Endometrial microvascular endothelial cells (primary cell): Measurements from ENCODE around the gene CCL4L2. TPM values are rescaled to one million over a fixed set of nuclear protein-coding genes. Genes with fewer than 3 reads are reported as not detected.
"Not testable (repeated sequence)": the region's sequence is repeated elsewhere in the genome, so short reads cannot be mapped to it uniquely, and the experiment has no call there.

Source experiments
- in situ Hi-C: cut with HindIII; loops from 2 replicates; pipeline ENCODE4 v1.10.0; 2017; ENCODE audit warnings: low sequenced_read_pairs, low pct_unique_long_range_greater_than_20kb; ENCODE audit errors: inconsistent ontology term
- total RNA-seq: library from RNA; depleted of rRNA; stranded (reverse); fragments of >200 nt; gene quantifications from one replicate; pipeline ENCODE4 v1.2.3, GENCODE V29; 2015; ENCODE audit errors: inconsistent ontology term

The CCL4L2 gene
- total RNA-seq, result not detected

DNA sequence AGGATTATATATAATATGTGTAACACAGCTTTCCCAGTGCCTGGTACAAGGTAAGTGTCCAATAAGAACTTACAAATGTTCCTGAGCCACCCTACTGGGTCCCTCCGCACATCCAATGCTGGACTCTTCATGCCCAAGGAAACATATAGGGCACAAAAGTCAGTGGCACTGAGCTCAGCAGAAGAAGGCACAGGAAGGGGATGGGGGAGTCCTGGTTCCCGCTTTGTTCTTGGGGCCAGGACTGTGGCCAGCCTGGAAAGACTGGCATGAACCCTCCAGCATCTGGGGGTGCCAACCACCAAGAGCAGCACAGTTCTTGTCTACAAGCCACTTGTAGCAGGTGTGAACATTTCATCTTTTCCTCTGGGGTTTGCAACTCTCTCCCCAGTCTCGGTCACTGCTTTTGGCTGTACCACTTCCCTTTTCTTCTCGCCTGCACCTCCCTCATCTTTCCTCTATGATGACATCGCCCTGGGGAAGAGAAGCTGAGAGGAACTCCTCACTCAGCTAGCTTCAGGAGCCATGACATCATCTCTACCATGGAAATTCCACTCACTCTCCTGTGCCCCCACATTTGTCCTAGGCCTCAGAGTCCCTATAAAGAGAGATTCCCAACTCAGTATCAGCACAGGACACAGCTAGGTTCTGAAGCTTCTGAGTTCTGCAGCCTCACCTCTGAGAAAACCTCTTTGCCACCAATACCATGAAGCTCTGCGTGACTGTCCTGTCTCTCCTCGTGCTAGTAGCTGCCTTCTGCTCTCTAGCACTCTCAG is at the start of gene CCL4L2:
CCL4L2 (plus strand) TSS at position 625 of the 773 bp plus-strand sequence.
- in situ Hi-C loops, result not testable (repeated sequence)

DNA sequence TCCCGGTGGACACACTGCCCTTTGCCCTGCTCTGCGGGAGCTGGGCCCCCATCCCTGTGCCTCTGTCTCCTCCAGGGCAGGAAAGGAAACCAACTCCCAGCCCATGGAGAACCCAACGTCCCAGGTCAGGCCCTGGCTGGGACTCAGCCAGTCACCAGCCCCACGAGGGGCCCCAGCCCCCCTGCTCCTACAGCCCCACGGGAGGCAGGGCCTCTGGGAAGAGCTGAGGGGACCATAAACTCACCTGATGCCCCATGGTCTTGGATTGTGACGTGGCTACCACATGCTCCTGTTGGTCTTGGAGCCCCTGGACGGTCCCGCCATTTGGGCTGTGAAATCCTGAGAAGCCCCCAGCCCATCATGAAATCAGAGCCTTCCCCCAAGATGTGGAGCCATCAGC is 42.0 kb upstream of the CCL4L2 start:
- in situ Hi-C loops, result not testable (repeated sequence)

DNA sequence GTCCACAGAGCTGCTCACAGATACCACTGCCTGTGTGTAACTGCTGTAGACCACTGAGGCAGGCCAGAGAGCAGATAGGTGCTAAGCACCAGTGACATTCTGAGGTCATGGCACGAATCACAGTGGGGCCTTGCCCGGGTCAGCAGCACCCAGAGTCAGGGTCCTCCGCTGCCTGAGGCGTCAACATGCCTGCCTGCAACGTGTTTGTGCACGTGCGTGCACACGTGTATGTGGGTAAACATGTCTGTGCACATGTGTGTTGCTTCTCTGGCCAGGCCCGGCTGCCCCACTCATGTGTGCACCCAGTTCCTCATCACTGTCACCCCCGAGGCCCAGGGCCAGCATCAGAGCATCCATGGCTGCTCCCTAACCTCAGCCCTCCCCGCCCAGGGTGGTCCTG is 34.3 kb upstream of the CCL4L2 start, which contains the start of gene TBC1D3B:
TBC1D3B (minus strand) TSS at position 101 of the 400 bp plus-strand sequence. CDS start 1,586 bp downstream, outside the sequence.
- in situ Hi-C loops, result not testable (repeated sequence)

DNA sequence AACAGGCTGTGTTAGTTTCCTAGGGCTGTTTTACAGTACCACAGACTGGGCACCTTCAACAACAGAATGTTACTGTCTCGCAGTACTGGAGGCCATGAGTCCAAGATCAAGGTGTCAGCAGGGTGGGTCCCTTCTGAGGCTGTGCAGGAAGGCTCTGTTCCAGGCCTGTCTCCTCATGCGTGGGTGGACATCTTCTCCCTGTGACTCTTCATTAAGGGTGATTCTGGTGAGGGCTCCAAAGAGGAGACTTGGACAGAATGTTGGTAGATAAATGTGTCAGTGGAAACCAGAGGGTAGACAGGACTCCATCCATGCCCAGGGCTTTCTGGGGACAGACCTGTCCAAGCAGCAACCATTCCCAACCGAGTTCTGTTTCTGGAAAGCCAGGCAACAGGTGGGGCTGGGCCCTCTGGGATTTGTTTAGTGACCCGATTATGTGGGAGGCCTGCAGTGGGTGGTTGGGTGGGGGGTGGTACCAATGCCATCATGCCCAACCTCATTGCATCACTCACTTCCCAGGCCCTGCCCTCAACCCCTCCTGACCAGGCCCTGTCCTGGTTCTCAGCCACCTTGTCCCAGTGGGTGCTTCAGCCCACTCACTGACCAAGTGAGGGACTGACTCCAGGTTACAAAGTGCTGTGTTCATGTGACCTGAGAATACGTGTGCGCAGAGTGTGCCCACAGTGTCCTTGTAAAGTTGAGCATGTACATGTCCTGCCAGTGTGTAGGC is 29.3 kb upstream of the CCL4L2 start:
- in situ Hi-C loops, result not testable (repeated sequence)

DNA sequence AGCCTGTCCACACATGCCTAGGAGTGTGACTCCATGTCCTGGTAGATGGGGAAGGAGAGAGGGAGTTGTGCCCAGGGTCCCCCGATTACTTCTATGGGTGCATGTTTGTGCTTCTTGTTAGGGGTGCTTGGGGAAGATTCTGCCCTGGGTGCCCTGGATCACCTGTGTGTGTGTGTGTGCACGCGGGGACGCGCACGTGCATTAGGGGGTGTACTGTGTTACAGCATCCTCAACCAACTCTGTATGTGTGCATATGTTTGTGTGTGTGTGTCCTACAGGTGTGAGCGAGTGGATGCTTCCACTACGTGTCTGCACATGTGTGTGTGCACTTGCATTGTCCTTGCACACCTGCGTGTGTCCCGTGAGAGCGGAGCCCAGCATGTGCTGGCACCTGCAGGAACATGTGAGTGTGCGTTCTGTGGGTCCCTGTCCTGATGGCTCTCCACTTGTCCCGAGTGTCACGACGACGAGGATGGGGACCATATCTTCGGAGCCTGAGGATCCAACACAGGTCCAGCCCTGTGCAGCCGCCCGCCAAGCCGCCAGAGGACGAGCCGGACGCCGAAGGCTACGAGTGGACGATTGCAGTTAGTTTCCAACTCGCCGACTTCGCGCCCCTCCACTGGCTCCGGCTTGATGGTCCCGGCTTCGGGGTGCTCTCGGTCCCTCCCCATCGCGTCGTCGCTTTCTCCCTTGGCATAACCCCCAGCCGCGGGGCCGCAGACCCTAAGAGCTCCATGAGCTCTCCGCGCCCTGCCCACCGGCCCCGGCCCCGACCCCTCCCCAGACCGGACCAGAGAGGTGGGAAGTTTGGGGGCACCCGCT is 28.5 kb upstream of the CCL4L2 start:
- in situ Hi-C loops, result no loop called here

DNA sequence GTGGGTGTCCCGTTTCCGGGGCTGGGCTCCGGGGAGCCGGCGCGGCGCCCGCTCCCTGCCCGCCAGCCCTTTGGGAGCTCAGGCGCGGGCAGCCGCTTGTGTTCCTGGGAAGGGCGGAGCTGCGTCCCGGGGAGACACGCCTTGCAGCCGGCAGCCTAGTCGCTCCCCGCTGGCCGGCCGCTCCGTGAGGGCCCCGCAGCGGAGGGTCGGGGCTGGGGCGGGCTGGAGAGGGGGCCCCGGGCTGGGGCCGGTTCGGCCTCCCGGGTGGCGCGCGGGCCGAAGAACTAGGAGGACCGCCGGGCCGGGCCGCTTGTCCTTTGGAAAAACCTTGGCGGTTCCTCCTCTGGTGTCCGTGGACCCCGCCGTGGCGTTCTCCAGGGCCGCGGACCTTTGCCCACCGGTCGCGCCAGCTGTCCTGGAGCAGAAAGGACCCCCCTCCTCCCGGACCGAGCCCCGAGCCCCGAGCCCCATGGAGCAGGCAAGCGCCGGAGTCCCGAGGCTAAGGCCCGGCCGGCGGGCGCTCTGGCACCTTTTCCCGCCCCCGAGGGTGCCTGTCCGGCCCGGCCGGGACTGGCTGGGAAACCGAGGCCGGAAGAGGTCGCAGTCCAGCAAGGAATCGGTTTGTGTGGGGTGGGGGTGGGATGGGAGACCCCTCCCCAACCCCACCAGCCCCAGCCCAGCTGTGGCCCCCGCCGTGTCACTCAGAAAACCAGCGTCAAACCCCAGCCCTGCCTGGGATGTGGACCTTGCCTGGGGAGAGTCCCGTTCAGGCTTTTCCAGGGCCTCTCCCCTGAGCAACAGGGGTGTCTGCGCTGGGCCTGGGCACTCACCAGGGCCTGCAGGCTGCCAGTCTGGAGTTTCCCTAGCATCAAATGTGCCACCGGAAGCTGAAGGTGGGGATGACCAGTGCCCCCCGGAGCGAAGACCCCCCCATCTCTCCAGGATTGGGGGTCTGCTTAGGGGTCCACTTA is 27.6 kb upstream of the CCL4L2 start:
- in situ Hi-C loops, result no loop called here

DNA sequence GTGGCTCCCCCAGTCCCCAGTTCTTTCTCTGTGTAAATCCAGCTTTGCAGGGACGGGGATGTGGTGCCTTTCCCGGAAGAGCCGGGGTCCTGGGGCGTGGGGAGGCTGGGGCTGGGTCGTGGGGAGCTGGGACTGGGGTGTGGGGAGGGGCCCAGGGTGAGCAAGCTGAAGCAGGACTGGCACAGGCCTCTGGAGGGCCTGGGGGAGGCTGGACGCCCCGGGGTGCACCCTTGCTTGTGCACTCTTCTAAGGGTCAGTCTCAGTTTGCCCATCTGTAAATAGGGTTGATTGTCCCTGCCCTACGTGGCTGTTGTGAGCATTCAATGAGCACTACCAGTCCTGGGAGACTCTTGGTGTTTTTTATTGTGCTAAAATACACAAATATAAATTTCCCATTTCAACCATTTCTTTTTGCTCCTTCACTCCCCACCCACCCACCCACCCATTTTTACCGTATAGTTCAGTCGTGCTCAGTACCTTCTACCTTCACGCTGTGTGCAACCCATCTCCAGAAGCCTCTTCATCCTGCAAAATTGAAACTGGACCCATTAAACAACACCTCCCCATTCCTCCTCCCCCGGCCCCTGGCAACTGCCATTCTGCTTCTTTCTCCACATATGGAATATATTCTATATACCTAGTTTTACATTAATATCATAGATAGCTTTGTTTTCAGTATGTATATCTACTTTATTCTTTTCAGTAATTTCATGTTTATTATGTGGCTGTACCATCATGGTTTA is 26.7 kb upstream of the CCL4L2 start:
- in situ Hi-C loops, result no loop called here

DNA sequence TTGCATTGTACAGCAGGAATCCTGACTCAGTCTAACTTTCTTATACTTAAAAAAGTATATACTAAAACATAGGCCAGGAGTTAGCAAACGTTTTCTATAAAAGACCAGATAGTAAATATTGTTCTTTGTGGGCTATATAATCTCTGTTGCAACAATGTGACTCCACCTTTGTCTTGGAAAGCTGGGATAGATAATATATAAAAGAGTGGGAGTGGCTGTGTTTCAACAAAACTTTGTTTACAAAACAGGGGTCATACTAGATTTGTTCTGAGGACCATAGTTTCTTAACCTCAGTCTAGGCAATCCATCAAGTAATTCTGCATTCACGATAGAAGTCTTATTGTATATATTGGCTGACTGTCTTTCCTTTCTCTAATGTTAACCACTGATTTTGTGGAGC is 25.4 kb upstream of the CCL4L2 start:
- in situ Hi-C loops, result no loop called here

DNA sequence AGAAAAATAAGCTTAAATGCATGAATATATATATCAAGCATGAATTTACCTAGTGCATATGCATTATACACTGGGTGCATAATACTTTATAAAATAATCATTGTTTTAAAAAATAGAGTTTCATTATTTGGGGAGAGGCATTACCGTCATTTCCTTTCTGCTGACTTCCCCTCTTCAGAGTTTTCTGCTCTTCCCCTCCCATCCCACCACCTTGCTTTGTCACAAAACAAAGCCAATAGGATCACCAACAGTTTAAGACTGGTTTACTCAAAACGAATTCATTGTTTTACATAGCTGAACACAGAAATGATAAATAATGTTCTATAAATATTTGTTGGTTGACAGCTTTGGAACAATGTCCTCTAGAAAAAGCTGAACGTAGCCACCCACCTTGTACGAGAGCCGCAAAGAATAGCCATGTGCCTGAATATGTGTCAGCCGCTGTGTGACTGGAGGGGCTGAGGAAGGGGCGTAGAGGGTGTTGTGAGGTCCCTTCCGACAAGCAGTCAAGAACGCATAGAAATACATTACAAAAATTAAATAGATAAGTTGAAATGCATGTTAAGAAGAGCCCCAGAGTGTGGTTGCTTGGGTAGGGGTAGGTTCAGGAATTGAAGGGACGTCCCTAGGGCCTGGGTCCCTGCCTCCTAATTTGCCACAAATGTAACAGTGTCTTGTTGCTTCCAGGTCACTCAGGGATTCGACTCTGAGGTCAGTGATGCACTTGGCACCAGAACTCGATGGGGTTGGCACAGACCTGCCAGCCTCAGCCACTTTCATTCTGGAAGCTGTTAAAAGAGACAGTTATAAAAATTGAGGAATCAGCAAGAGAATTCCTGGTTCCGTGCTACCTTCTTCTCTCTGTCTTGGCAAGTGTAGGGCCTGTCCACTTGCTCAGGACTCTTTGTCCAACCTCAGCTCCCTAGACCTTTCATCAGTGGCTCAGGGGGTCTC is 23.8 kb upstream of the CCL4L2 start:
- in situ Hi-C loops, result not testable (repeated sequence)

DNA sequence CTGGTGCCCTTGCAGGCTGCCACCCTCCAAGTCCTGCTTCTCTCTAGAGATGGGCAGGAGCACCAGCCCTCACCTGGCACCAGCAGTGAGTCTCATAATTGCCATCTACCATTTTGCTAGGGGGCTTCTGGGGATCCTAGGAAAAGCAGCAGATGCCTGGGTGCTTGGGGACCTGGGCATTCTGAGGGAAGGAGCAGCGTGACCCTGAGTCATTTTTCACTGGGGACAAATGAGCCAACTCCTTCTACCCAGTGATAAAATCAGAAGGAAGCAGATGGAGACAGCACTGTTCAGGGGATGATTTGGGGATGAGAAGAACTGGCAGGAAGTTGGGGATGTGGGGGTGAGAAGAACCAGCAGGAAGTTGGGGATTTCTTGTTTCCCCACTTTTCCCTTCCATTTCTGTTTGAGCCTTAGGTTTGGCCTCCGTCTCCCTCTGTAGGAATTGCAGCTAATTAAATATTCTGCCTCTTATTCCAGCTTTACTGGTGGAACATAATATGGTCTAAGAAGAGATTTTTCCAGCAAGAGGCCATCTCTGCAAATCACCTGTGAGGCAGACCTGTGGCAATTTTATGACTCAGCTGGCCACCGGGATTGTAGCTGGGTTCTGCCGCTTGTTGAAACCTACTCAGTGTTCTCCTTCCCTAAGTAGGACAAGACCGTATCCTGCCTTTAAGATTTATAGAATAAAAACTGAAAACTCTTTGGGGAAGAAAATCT is 22.8 kb upstream of the CCL4L2 start:
- in situ Hi-C loops, result not testable (repeated sequence)

DNA sequence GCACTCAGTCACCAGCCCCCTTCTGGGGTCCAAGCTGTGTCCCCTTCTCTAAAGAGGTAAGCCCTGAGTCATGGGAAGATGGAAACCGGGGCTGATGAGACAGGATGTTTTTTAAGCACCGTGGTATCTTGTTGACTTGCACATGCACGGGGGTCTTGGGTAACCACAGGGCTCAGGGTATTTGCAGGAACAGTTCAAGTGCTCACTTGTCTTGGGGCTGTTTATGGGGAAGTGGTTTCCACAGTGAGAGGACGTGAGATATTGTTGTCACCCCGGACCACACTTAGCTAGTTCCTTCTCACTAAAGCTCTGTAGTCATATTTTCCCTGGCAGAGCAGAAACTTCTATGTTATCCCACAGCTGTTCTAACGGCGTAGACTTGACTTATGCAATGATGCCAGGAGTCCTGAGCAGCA is 22.0 kb upstream of the CCL4L2 start:
- in situ Hi-C loops, result no loop called here

DNA sequence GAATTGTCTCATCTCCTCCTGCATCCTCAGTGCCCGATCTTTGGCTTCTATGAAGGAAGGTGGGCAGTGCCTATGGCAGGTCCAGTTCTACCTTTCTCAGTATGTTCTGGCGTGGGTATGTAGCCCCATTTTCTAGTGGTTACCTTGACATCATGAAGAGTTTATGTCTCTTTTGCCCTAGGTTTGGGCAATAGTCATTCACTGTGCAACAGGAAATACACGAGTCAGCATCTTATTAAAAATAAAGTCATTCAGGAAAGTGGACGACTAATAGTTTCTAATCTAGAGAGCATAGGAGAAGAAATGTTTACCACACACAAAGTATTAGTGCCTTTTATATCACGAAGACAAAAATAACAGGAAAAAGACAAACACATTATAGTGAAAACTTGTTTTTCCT is 20.9 kb upstream of the CCL4L2 start:
- in situ Hi-C loops, result not testable (repeated sequence)

DNA sequence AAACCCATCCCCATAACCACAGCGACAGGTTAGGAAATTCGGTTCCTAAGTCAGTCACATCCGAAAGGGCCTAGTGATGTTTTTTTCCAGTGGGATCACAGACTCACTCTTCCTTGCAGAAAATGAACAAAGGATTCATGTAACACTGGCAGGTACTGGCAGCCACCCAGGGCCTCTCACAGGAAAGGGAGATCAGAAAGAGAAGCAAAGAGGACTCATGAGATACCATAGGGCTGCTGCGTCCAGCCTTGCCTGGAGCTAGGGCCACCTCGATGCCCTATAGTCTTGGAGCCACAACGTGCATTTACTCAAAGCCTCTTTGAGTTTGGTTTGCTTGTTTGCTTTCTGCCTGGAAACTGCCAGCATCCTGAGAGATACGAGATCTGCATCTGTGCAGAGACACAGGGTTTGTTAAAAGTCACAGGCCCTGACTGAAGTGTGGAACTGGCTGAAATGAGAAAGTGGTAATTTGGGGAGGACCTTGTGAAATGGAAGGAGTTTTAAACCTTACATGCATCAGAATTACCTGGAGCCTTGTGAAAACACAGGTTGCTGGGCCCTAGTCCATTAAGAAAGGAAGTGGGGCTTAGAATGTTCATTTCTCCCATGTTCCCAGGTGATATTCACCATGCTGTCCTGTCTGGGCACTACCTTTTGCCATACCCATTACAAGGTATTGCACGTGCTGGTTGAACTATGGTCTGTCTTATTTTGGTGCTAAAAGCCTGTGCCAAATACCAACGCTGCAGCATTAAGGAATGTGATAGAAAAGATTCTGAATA is 20.1 kb upstream of the CCL4L2 start:
- in situ Hi-C loops, result not testable (repeated sequence)

DNA sequence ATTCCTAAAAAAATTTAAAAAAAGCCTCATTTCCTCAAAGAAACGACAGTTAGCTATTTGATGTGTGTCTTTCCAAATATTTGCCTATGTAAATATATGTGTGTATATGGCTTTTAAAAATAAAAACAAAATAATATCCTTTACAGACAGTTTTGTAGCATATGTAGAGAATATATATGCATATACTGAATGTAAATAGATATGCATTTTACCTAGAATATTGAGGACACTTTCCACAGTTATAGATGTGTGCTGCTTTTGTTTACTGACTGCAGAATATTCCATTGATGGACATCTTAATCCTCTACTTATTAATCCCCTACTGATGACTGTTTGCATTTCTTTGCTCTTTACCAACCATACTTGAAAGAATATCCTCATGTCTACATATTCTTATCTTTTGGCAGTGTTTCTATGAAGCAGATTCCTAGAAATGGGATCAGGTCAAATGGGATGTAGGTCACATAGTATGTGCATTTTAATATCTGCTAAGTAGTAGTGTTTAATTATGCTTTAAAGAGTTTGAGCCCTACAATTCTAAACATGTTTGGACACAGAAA is 17.6 kb upstream of the CCL4L2 start:
- in situ Hi-C loops, result no loop called here
